ENCODE data around the gene FGD5. TPM values are rescaled to one million over a fixed set of nuclear protein-coding genes. Genes with fewer than 3 reads are reported as not detected.

FGD5 gene
- total and polyA plus RNA-seq, 4 experiments from 2014 or later: 0.06 TPM; not detected in 3

- H3K4me1 Mint-ChIP-seq: peaks cover 32 to 62% (median 49%) of the 10 kb centered on the region in 4 donors
- Histone ChIP-seq H3K27ac (ENCODE audit: low read depth, low read length) (no peak overlapping the region), H3K4me3 (ENCODE audit: low read length in 2 of 2) (no peak overlapping the region), H3K27me3 (ENCODE audit: insufficient read depth, low read length) (no peaks in the 10 kb centered on the region), H3K36me3 (ENCODE audit: insufficient read depth, low read length) (no peaks in the 10 kb centered on the region), H3K4me1 (ENCODE audit: insufficient read depth, low read length) (peaks cover 68% of the 10 kb centered on the region), H3K9me3 (ENCODE audit: control insufficient read depth in 1 of 2, low read length in 2 of 2) (no peaks in the 10 kb centered on the region)
- peak overlapping the region; percentile 22 to 67 (median 50) for H3K4me3 Mint-ChIP-seq
- H3K9me3 Mint-ChIP-seq: peaks cover 0 to 4% (median 0%) of the 10 kb centered on the region in 8 donors
- peak in 3 of 5 donors; percentile 31 to 43 (median 42) for DNase-seq
- ChIA-PET CTCF (ENCODE audit: partially characterized antibody) (interaction anchor here (0.7 kb wide), 1 partner anchor 88 kb away, joined by 4 read pairs; no protein-coding TSS in a partner anchor), POLR2A (ENCODE audit: partially characterized antibody) (interaction anchor here (1.3 to 1.4 kb wide), 2 partner anchors 21 to 42 kb away, joined by 3 read pairs; no protein-coding TSS in a partner anchor)
- intact Hi-C loops (cut with micrococcal nuclease): no loop called here
- no peaks in the 10 kb centered on the region for H3K27me3 Mint-ChIP-seq
- H3K36me3 Mint-ChIP-seq: no peaks in the 10 kb centered on the region
- peak overlapping the region; percentile 42 to 90 (median 80) for H3K27ac Mint-ChIP-seq
Observed at GRCh38 chr3:14879211-14879874, 60.6 kb downstream of the FGD5 start.

DNA sequence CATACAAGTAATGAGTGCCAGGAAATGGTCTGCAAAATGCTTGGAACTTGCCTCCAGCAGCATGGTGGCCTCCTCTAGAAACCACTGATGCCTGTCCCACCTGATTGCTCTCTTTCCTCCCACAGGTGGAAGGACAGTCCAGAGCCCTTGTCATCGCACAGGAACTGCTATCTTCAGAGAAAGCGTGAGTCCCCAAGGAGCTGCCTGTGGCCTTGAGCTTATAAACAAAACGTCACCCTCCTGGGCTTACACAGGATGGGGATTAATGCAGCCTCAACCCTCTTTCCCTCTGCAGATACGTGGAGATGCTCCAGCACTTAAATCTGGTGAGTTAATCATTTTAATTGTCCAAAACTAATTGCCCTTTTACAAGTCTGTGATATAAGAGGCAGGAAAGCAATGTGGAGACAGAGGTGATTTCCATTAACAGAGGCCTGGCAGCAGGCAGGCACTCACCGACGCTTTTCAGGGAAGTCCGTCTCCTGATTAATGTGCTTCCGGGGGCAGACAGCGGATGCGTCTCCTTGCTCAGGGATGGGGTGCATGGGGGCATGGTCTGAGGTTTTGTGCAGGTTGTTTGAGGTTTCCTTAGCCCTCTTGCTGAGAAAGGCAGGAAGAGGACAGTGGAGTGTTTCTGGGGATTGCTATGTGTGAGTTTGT is 61.8 kb downstream of the FGD5 start:
- DNase-seq: no peak
- H3K4me1 Mint-ChIP-seq: peaks cover 44 to 74% (median 61%) of the 10 kb centered on the region in 4 donors
- Histone ChIP-seq H3K4me1 (ENCODE audit: insufficient read depth, low read length) (peaks cover 80% of the 10 kb centered on the region), H3K27me3 (ENCODE audit: insufficient read depth, low read length) (no peaks in the 10 kb centered on the region), H3K4me3 (ENCODE audit: low read length in 2 of 2) (no peak overlapping the region), H3K36me3 (ENCODE audit: insufficient read depth, low read length) (no peaks in the 10 kb centered on the region), H3K27ac (ENCODE audit: low read depth, low read length) (no peak overlapping the region), H3K9me3 (ENCODE audit: control insufficient read depth in 1 of 2, low read length in 2 of 2) (no peaks in the 10 kb centered on the region)
- H3K27ac Mint-ChIP-seq: peak overlapping the region; percentile 23 to 86 (median 28)
- H3K27me3 Mint-ChIP-seq: no peaks in the 10 kb centered on the region
- POLR2A ChIA-PET (ENCODE audit: partially characterized antibody): interaction anchor here (2.2 kb wide), 1 partner anchor 16 kb away, joined by 6 read pairs; no protein-coding TSS in a partner anchor
- intact Hi-C loops (cut with micrococcal nuclease): no loop called here
- CTCF ChIA-PET (ENCODE audit: partially characterized antibody): interaction anchor here (1.0 to 1.4 kb wide), 4 partner anchors 24 to 53 kb away, joined by 3 to 4 read pairs (median 3); no protein-coding TSS in a partner anchor
- H3K4me3 Mint-ChIP-seq: peak overlapping the region in 7 of 8 donors; percentile 19 to 66 (median 52)
- H3K9me3 Mint-ChIP-seq: peaks cover 0 to 4% (median 0%) of the 10 kb centered on the region in 8 donors
- H3K36me3 Mint-ChIP-seq: no peaks in the 10 kb centered on the region

GRCh38 chr3:14883226-14883625 is 64.5 kb downstream of the FGD5 start:
- H3K9me3 Mint-ChIP-seq: peaks cover 0 to 4% (median 0%) of the 10 kb centered on the region in 8 donors
- peaks cover 49 to 82% (median 67%) of the 10 kb centered on the region in 4 donors for H3K4me1 Mint-ChIP-seq
- DNase-seq: no peak
- Histone ChIP-seq H3K36me3 (ENCODE audit: insufficient read depth, low read length) (no peaks in the 10 kb centered on the region), H3K4me3 (ENCODE audit: low read length in 2 of 2) (no peak overlapping the region), H3K27ac (ENCODE audit: low read depth, low read length) (no peak overlapping the region), H3K4me1 (ENCODE audit: insufficient read depth, low read length) (peaks cover 82% of the 10 kb centered on the region), H3K27me3 (ENCODE audit: insufficient read depth, low read length) (no peaks in the 10 kb centered on the region), H3K9me3 (ENCODE audit: control insufficient read depth in 1 of 2, low read length in 2 of 2) (no peaks in the 10 kb centered on the region)
- no peaks in the 10 kb centered on the region for H3K27me3 Mint-ChIP-seq
- H3K36me3 Mint-ChIP-seq: no peaks in the 10 kb centered on the region
- H3K27ac Mint-ChIP-seq: peak overlapping the region in 3 of 7 donors; percentile 29 to 82 (median 40)
- H3K4me3 Mint-ChIP-seq: peak overlapping the region in 3 of 8 donors; percentile 7 to 15 (median 9)
- ChIA-PET POLR2A (ENCODE audit: partially characterized antibody) (interaction anchor here (0.7 to 1.3 kb wide), 3 partner anchors 9 to 14 kb away, joined by 3 read pairs; no protein-coding TSS in a partner anchor), CTCF (ENCODE audit: partially characterized antibody) (interaction anchor here (0.9 to 1.6 kb wide), 8 partner anchors 9 to 210 kb away, joined by 3 to 4 read pairs (median 3); no protein-coding TSS in a partner anchor)
- intact Hi-C loops (cut with micrococcal nuclease): no loop called here

DNA sequence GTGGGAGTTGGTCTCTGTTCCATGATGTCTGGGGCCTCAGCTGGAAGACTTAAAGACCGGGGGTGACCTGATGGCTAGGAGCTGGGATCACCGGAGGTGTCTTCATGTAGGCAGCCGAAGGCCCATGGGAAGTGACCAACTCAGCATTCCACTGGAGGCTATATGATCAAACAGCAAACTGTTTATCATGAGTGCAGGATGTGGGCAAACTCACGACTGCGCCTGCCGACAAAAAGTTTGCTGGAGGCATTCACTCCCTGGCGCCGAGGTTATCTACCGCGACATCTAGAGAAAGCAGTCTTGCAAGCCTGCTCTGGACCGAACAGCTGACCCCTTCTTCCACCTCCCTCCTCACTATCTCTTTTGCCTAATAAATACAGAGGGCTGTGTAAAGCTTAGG is 65.9 kb downstream of the FGD5 start:
- Mint-ChIP-seq H3K27me3 (no peaks in the 10 kb centered on the region), H3K4me3 (peak overlapping the region; percentile 32 to 86 (median 66)), H3K36me3 (no peaks in the 10 kb centered on the region), H3K4me1 (peaks cover 41 to 80% (median 56%) of the 10 kb centered on the region in 4 donors), H3K27ac (peak overlapping the region; percentile 54 to 93 (median 82)), H3K9me3 (no peaks in the 10 kb centered on the region)
- intact Hi-C loops (cut with micrococcal nuclease): no loop called here
- H3K4me1 ChIP-seq (ENCODE audit: insufficient read depth, low read length): peaks cover 68% of the 10 kb centered on the region
- CTCF ChIA-PET (ENCODE audit: partially characterized antibody): interaction anchor here (0.8 to 1.2 kb wide), 3 partner anchors 8 to 37 kb away, joined by 3 to 4 read pairs (median 3); no protein-coding TSS in a partner anchor
- peak overlapping the region; percentile 13 to 21 for H3K4me3 ChIP-seq (ENCODE audit: low read length in 2 of 2)
- DNase-seq: peak; percentile 12 to 49 (median 18)
- peak overlapping the region; percentile 0 for H3K27ac ChIP-seq (ENCODE audit: low read depth, low read length)
- no peaks in the 10 kb centered on the region for H3K36me3 ChIP-seq (ENCODE audit: insufficient read depth, low read length)
- H3K9me3 ChIP-seq (ENCODE audit: control insufficient read depth in 1 of 2, low read length in 2 of 2): no peaks in the 10 kb centered on the region
- no peaks in the 10 kb centered on the region for H3K27me3 ChIP-seq (ENCODE audit: insufficient read depth, low read length)
- POLR2A ChIA-PET (ENCODE audit: partially characterized antibody): interaction anchor here (1.2 to 2.7 kb wide), 3 partner anchors 13 to 36 kb away, joined by 3 to 18 read pairs (median 3); no protein-coding TSS in a partner anchor

DNA sequence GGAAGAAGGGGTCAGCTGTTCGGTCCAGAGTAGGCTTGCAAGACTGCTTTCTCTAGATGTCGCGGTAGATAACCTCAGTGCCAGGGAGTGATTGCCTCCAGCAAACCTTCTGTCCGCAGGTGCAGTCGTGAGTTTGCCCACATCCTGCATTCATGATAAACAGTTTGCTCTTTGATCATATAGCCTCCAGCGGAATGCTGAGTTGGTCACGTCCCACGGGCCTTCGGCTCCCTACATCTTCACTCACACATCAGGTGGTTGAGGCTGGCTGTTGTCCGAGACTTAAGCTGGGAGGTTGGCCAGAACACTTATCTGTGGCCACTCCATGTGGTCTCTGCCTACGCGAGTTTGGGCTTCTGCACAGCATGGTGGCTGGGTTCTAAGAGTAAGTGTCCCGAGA is 66.5 kb downstream of the FGD5 start:
- peak in 3 of 5 donors; percentile 18 to 34 (median 30) for DNase-seq
- Histone ChIP-seq H3K4me3 (ENCODE audit: low read length in 2 of 2) (peak overlapping the region; percentile 13 to 21), H3K27me3 (ENCODE audit: insufficient read depth, low read length) (no peaks in the 10 kb centered on the region), H3K27ac (ENCODE audit: low read depth, low read length) (no peak overlapping the region), H3K36me3 (ENCODE audit: insufficient read depth, low read length) (no peaks in the 10 kb centered on the region), H3K9me3 (ENCODE audit: control insufficient read depth in 1 of 2, low read length in 2 of 2) (no peaks in the 10 kb centered on the region), H3K4me1 (ENCODE audit: insufficient read depth, low read length) (peaks cover 67% of the 10 kb centered on the region)
- Mint-ChIP-seq H3K4me3 (peak overlapping the region in 7 of 8 donors; percentile 55 to 86 (median 68)), H3K36me3 (no peaks in the 10 kb centered on the region), H3K27ac (peak overlapping the region; percentile 48 to 91 (median 82)), H3K9me3 (no peaks in the 10 kb centered on the region), H3K27me3 (no peaks in the 10 kb centered on the region), H3K4me1 (peaks cover 44 to 79% (median 62%) of the 10 kb centered on the region in 4 donors)
- ChIA-PET POLR2A (ENCODE audit: partially characterized antibody) (interaction anchor here (1.2 to 2.7 kb wide), 3 partner anchors 12 to 36 kb away, joined by 3 to 18 read pairs (median 3); no protein-coding TSS in a partner anchor), CTCF (ENCODE audit: partially characterized antibody) (interaction anchor here (0.8 kb wide), 1 partner anchor 27 kb away, joined by 3 read pairs; no protein-coding TSS in a partner anchor)
- intact Hi-C loops (cut with micrococcal nuclease): no loop called here

DNA sequence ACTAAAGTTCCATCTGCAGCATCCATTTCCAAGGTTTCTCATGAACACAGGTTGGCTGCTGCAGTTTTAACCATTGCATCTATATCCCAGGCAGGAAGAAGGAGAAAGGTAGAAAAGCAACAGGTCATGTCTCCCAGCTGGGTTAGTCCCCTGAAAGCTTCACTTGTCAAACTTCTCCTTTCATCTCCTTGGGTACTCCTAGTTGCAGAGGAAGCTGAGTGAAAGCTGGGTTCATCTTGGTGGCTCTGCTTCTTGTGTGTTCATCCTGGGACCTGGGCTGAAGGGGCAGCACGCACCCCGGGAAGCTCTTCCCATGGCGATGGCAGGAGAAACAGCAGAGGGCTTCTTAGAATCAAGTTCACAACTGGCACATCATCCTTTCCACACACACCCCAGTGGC is 67.3 kb downstream of the FGD5 start:
- Histone ChIP-seq H3K27me3 (ENCODE audit: insufficient read depth, low read length) (no peaks in the 10 kb centered on the region), H3K27ac (ENCODE audit: low read depth, low read length) (no peak overlapping the region), H3K36me3 (ENCODE audit: insufficient read depth, low read length) (no peaks in the 10 kb centered on the region), H3K4me1 (ENCODE audit: insufficient read depth, low read length) (peaks cover 66% of the 10 kb centered on the region), H3K4me3 (ENCODE audit: low read length in 2 of 2) (no peak overlapping the region), H3K9me3 (ENCODE audit: control insufficient read depth in 1 of 2, low read length in 2 of 2) (no peaks in the 10 kb centered on the region)
- Mint-ChIP-seq H3K4me3 (peak overlapping the region in 2 of 8 donors; percentile 74 to 86), H3K9me3 (no peaks in the 10 kb centered on the region), H3K27ac (peak overlapping the region; percentile 48 to 91 (median 82)), H3K36me3 (no peaks in the 10 kb centered on the region), H3K27me3 (no peaks in the 10 kb centered on the region), H3K4me1 (peaks cover 43 to 79% (median 61%) of the 10 kb centered on the region in 4 donors)
- POLR2A ChIA-PET (ENCODE audit: partially characterized antibody): interaction anchor here (1.0 to 2.7 kb wide), 2 partner anchors 11 to 38 kb away, joined by 3 to 18 read pairs; no protein-coding TSS in a partner anchor
- intact Hi-C loops (cut with micrococcal nuclease): no loop called here
- DNase-seq: no peak
- CTCF ChIA-PET (ENCODE audit: partially characterized antibody): interaction anchor here (0.6 to 0.8 kb wide), 2 partner anchors 11 to 22 kb away, joined by 3 to 4 read pairs; no protein-coding TSS in a partner anchor
